ENCODE data around the gene CNTLN.
"Not testable (repeated sequence)": the region's sequence is repeated elsewhere in the genome, so short reads cannot be mapped to it uniquely, and the experiment has no call there.

Gene CNTLN

DNA sequence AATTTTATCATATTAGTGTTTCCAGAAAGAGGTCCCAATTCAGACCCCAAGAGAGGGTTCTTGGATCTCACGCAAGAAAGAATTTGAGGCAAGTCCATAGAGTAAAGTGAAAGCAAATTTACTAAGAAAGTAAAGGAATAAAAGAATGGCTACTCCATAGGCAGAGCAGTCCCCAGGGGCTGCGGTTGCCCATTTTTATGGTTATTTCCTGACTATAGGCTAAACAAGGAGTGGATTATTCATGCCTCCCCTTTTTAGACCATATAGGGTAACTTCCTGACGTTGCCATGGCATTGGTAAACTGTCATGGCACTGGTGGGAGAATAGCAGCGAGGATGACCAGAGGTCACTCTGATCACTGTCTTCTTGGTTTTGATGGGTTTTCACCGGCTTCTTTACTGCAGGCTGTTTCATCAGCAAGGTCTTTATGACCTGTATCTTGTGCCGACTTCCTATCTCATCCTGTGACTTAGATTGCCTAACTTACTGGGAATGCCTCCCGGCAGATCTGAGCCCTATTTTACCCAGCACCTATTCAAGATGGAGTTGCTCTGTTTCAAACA, 262.4 kb downstream of the CNTLN start:
- not testable (repeated sequence) for H3K36me3 ChIP-seq (ENCODE audit: control insufficient read depth in 2 of 2, insufficient read depth in 2 of 2, low read length in 2 of 2); H3K27ac ChIP-seq (ENCODE audit: low read depth in 2 of 2, low read length in 2 of 2); H3K4me1 ChIP-seq (ENCODE audit: control insufficient read depth in 2 of 2, insufficient read depth in 2 of 2, low read length in 2 of 2); H3K9me3 ChIP-seq (ENCODE audit: control insufficient read depth in 2 of 2, low read length in 2 of 2); H3K4me3 ChIP-seq (ENCODE audit: low read length in 2 of 2); H3K27me3 ChIP-seq (ENCODE audit: control insufficient read depth in 2 of 2, insufficient read depth in 2 of 2, low read length in 2 of 2); H3K9ac ChIP-seq (ENCODE audit: low read depth in 1 of 2, low read length in 2 of 2)

DNA sequence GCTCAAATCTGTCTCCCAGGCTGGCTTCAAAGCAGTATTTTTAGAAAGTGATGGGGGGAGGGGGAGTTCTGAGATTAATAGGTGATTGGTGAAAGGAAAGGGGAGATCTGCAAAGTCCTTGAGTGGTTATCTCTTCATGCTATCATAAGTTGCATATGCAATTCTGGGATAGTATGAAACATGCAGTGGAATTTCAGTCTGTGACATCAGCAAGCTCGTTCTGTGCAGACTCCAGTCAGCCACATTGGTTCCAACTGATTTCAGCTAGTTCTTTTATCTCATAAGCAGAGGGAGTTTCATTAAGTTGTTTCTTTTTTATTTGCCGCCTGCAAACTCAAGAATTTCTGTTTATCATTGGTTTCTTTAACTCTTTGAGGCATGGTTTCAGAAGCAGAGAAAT, 263.5 kb downstream of the CNTLN start:
- Histone ChIP-seq H3K27me3 (ENCODE audit: control insufficient read depth in 2 of 2, insufficient read depth in 2 of 2, low read length in 2 of 2) (no peaks in the 10 kb centered on the region), H3K36me3 (ENCODE audit: control insufficient read depth in 2 of 2, insufficient read depth in 2 of 2, low read length in 2 of 2) (no peaks in the 10 kb centered on the region), H3K9me3 (ENCODE audit: control insufficient read depth in 2 of 2, low read length in 2 of 2) (no peaks in the 10 kb centered on the region), H3K9ac (ENCODE audit: low read depth in 1 of 2, low read length in 2 of 2) (no peak overlapping the region), H3K27ac (ENCODE audit: low read depth in 2 of 2, low read length in 2 of 2) (no peak overlapping the region), H3K4me3 (ENCODE audit: low read length in 2 of 2) (no peak overlapping the region), H3K4me1 (ENCODE audit: control insufficient read depth in 2 of 2, insufficient read depth in 2 of 2, low read length in 2 of 2) (no peaks in the 10 kb centered on the region)

DNA sequence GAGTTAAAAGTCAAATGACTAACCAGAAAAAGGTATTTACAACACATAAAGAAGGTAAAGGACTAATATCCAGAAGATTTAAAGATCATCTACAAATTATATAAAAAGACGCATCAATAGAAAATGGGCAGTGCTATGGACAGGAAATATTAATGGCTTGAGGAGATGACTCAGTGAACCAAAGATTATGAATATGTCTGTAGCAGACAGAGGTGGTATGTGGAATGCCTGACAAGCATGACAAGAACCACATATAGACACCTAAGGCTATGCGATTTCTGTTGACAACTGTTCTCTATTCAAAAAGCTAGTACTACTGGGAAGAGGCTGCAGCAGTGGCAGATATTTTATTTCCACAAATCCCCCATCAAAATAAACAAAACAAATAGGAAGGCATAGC, 267.0 kb downstream of the CNTLN start:
- no peaks in the 10 kb centered on the region for H3K36me3 ChIP-seq (ENCODE audit: control insufficient read depth in 2 of 2, insufficient read depth in 2 of 2, low read length in 2 of 2)
- H3K27me3 ChIP-seq (ENCODE audit: control insufficient read depth in 2 of 2, insufficient read depth in 2 of 2, low read length in 2 of 2) = no peaks in the 10 kb centered on the region
- no peaks in the 10 kb centered on the region for H3K9me3 ChIP-seq (ENCODE audit: control insufficient read depth in 2 of 2, low read length in 2 of 2)
- H3K9ac ChIP-seq (ENCODE audit: low read depth in 1 of 2, low read length in 2 of 2) = no peak overlapping the region
- H3K4me3 ChIP-seq (ENCODE audit: low read length in 2 of 2) = no peak overlapping the region
- H3K4me1 ChIP-seq (ENCODE audit: control insufficient read depth in 2 of 2, insufficient read depth in 2 of 2, low read length in 2 of 2) = no peaks in the 10 kb centered on the region
- H3K27ac ChIP-seq (ENCODE audit: low read depth in 2 of 2, low read length in 2 of 2) = no peak overlapping the region

DNA sequence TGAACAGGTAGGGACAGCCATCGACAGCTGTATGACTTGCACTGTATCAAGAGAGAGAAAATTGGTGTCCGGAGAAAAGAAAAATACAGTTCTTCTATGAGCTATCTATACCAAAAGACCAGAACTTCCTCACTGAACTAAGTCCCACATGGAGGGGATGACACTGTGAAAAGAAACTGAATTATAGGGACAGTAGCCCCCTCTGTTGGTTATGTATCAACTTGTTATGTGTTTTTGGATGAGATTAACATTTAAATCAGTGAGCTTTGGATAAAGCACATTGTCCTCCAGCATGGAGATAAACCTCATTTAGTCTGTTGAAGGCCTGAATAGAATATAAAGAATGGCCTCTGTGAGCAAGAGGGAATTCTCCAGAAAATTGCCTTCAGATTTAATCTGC, 267.5 kb downstream of the CNTLN start:
- Histone ChIP-seq H3K9ac (ENCODE audit: low read depth in 1 of 2, low read length in 2 of 2) (no peak overlapping the region), H3K36me3 (ENCODE audit: control insufficient read depth in 2 of 2, insufficient read depth in 2 of 2, low read length in 2 of 2) (no peaks in the 10 kb centered on the region), H3K4me3 (ENCODE audit: low read length in 2 of 2) (no peak overlapping the region), H3K9me3 (ENCODE audit: control insufficient read depth in 2 of 2, low read length in 2 of 2) (no peaks in the 10 kb centered on the region), H3K27ac (ENCODE audit: low read depth in 2 of 2, low read length in 2 of 2) (no peak overlapping the region), H3K27me3 (ENCODE audit: control insufficient read depth in 2 of 2, insufficient read depth in 2 of 2, low read length in 2 of 2) (no peaks in the 10 kb centered on the region), H3K4me1 (ENCODE audit: control insufficient read depth in 2 of 2, insufficient read depth in 2 of 2, low read length in 2 of 2) (no peaks in the 10 kb centered on the region)

DNA sequence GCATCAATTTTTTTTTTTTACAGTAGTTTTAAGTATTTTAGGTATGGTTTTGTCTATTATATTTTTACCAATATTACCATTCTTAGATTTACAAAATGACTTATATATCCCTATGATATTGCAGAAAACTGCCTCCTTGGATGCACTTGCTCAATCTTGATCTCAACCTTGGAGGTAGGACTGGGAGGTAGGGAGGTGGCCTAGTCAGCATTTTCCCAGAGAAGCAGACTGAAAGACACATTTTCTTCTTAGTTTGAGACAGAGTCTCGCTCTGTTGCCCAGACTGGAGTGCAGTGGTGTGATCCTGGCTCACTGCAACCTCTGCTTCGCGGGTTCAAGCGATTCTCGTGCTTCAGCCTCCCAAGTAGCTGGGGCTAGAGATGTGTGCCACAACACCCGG, 268.7 kb downstream of the CNTLN start:
- Histone ChIP-seq H3K27ac (ENCODE audit: low read depth in 2 of 2, low read length in 2 of 2) (no peak overlapping the region), H3K36me3 (ENCODE audit: control insufficient read depth in 2 of 2, insufficient read depth in 2 of 2, low read length in 2 of 2) (no peaks in the 10 kb centered on the region), H3K27me3 (ENCODE audit: control insufficient read depth in 2 of 2, insufficient read depth in 2 of 2, low read length in 2 of 2) (no peaks in the 10 kb centered on the region), H3K9ac (ENCODE audit: low read depth in 1 of 2, low read length in 2 of 2) (no peak overlapping the region), H3K9me3 (ENCODE audit: control insufficient read depth in 2 of 2, low read length in 2 of 2) (no peaks in the 10 kb centered on the region), H3K4me1 (ENCODE audit: control insufficient read depth in 2 of 2, insufficient read depth in 2 of 2, low read length in 2 of 2) (no peaks in the 10 kb centered on the region), H3K4me3 (ENCODE audit: low read length in 2 of 2) (no peak overlapping the region)

DNA sequence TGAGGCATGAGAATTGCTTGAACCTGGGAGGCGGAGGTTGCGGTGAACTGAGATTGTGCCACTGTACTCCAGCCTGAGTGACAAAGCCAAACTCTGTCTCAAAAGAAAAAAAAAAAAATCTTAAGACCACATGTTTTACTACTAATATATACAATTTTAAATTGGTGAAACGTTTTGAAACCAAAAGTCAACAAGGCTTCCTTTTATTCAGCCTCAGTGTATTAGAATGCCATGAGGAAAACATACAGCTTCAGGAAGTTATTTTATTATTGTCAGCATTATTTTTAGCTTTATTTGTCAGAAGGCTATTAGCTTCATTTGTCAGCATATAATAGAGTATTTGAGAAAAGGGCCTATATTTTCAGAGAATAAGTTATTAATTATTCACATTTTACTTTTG, 280.1 kb downstream of the CNTLN start:
- H3K27ac ChIP-seq (ENCODE audit: low read depth in 2 of 2, low read length in 2 of 2) = no peak overlapping the region
- H3K27me3 ChIP-seq (ENCODE audit: control insufficient read depth in 2 of 2, insufficient read depth in 2 of 2, low read length in 2 of 2) = no peaks in the 10 kb centered on the region
- no peaks in the 10 kb centered on the region for H3K4me1 ChIP-seq (ENCODE audit: control insufficient read depth in 2 of 2, insufficient read depth in 2 of 2, low read length in 2 of 2)

DNA sequence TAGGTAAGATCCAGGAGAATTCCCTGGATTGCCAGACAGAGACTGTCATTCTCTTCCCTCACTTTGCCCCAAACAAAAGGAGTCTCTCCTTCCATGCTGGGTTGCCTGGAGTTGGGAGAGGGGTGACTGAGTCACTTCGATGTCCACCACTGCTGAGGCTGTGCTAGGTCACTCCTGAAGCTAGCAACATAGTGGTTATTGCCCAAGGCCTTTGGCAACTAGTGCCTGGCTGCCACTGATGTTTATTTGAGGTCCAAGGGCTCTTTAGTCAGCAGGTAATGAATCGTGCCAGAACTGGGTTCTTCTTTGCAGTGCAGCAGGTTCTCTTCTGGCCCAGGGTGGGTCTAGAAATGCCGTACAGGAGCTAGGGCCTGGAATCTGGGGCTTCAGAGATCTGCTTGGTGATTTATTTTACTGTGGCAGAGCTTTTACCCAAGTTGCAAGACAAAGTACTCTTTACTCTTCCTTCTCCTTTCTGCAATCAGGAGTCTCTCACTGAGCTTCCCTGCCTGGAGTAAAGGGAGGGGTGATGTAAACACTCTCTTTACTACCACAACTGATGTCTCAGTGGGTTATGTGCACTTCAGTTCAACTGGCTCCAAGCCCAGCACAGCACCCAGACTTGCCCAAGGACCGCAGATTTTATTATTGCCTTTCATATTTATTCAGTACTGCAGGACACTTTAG, 288.3 kb downstream of the CNTLN start:
- Histone ChIP-seq H3K4me3 (ENCODE audit: low read length in 2 of 2) (no peak overlapping the region), H3K9me3 (ENCODE audit: control insufficient read depth in 2 of 2, low read length in 2 of 2) (no peaks in the 10 kb centered on the region), H3K4me1 (ENCODE audit: control insufficient read depth in 2 of 2, insufficient read depth in 2 of 2, low read length in 2 of 2) (peaks cover 0 to 5% of the 10 kb centered on the region in 2 donors), H3K36me3 (ENCODE audit: control insufficient read depth in 2 of 2, insufficient read depth in 2 of 2, low read length in 2 of 2) (no peaks in the 10 kb centered on the region), H3K27ac (ENCODE audit: low read depth in 2 of 2, low read length in 2 of 2) (no peak overlapping the region), H3K27me3 (ENCODE audit: control insufficient read depth in 2 of 2, insufficient read depth in 2 of 2, low read length in 2 of 2) (no peaks in the 10 kb centered on the region), H3K9ac (ENCODE audit: low read depth in 1 of 2, low read length in 2 of 2) (no peak overlapping the region)

More for the DNA sequence above, 280.1 kb downstream of the CNTLN start:
- Histone ChIP-seq H3K4me3 (ENCODE audit: low read length in 2 of 2) (no peak overlapping the region), H3K9ac (ENCODE audit: low read depth in 1 of 2, low read length in 2 of 2) (no peak overlapping the region), H3K9me3 (ENCODE audit: control insufficient read depth in 2 of 2, low read length in 2 of 2) (no peaks in the 10 kb centered on the region), H3K36me3 (ENCODE audit: control insufficient read depth in 2 of 2, insufficient read depth in 2 of 2, low read length in 2 of 2) (no peaks in the 10 kb centered on the region)

DNA sequence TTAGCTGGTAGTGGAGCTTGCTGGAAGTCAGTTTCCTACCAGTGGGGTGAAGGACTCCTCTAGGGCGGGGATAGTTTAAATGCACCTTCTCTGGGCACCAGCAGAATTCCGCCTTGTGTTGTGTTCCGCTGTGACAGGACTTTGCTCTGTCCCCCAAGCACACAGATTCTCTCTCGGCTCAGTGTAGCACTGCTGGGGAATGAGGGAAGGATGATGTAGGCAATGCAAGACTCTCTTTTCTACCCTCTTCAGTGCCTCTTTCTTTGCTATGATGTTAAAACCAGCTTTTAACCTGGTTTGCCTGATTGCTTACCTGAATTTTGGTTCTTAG, 288.8 kb downstream of the CNTLN start:
- H3K27me3 ChIP-seq (ENCODE audit: control insufficient read depth in 2 of 2, insufficient read depth in 2 of 2, low read length in 2 of 2) = no peaks in the 10 kb centered on the region
- no peaks in the 10 kb centered on the region for H3K36me3 ChIP-seq (ENCODE audit: control insufficient read depth in 2 of 2, insufficient read depth in 2 of 2, low read length in 2 of 2)
- peaks cover 0 to 5% of the 10 kb centered on the region in 2 donors for H3K4me1 ChIP-seq (ENCODE audit: control insufficient read depth in 2 of 2, insufficient read depth in 2 of 2, low read length in 2 of 2)
- H3K9me3 ChIP-seq (ENCODE audit: control insufficient read depth in 2 of 2, low read length in 2 of 2) = no peaks in the 10 kb centered on the region
- H3K4me3 ChIP-seq (ENCODE audit: low read length in 2 of 2) = no peak overlapping the region
- no peak overlapping the region for H3K27ac ChIP-seq (ENCODE audit: low read depth in 2 of 2, low read length in 2 of 2)
- no peak overlapping the region for H3K9ac ChIP-seq (ENCODE audit: low read depth in 1 of 2, low read length in 2 of 2)

DNA sequence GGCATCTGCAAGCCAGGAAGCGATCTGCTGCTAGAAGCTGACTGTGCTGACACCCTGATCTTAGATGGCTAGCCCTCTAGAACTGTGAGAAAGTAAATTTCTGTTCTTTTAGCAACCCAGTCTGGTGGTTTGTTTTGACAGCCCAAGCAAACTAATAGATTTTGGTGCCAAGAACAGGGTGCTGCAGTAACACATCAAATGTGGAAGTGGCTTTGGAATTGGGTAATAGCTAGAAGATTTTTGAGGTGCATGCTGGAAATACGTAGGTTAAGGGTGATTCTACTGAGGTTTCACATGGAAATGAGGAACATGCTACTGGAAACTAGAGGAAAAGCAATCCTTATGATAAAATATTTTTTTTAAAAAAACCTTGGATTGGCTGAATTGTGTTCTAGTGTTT, 290.5 kb downstream of the CNTLN start:
- H3K4me1 ChIP-seq (ENCODE audit: control insufficient read depth in 2 of 2, insufficient read depth in 2 of 2, low read length in 2 of 2) = peaks cover 0 to 5% of the 10 kb centered on the region in 2 donors
- no peak overlapping the region for H3K9ac ChIP-seq (ENCODE audit: low read depth in 1 of 2, low read length in 2 of 2)
- H3K9me3 ChIP-seq (ENCODE audit: control insufficient read depth in 2 of 2, low read length in 2 of 2) = no peaks in the 10 kb centered on the region
- no peaks in the 10 kb centered on the region for H3K27me3 ChIP-seq (ENCODE audit: control insufficient read depth in 2 of 2, insufficient read depth in 2 of 2, low read length in 2 of 2)
- no peak overlapping the region for H3K4me3 ChIP-seq (ENCODE audit: low read length in 2 of 2)
- no peaks in the 10 kb centered on the region for H3K36me3 ChIP-seq (ENCODE audit: control insufficient read depth in 2 of 2, insufficient read depth in 2 of 2, low read length in 2 of 2)
- H3K27ac ChIP-seq (ENCODE audit: low read depth in 2 of 2, low read length in 2 of 2) = no peak overlapping the region

DNA sequence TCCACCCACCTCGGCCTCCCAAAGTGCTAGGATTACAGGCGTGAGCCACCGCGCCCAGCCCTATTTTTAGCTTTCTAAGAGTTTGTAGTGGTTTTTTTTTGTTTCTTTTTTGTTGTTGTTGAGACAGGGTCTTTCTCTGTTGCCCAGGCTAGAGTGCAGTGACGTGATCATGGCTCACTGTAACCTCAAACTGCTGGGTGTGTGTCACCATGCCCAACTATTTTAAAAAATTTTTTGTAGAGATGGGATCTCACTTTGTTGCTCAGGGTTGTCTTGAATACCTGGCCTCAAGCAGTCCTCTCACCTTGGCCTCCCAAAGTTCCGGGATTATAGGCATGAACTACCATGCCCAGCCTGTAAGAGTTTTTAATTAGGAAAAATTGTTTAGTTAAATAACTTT, 298.7 kb downstream of the CNTLN start:
- Histone ChIP-seq H3K9ac (ENCODE audit: low read depth in 1 of 2, low read length in 2 of 2) (no peak overlapping the region), H3K4me1 (ENCODE audit: control insufficient read depth in 2 of 2, insufficient read depth in 2 of 2, low read length in 2 of 2) (no peaks in the 10 kb centered on the region), H3K27ac (ENCODE audit: low read depth in 2 of 2, low read length in 2 of 2) (no peak overlapping the region)

More for the DNA sequence above, 298.7 kb downstream of the CNTLN start:
- H3K27me3 ChIP-seq (ENCODE audit: control insufficient read depth in 2 of 2, insufficient read depth in 2 of 2, low read length in 2 of 2) = no peaks in the 10 kb centered on the region
- H3K36me3 ChIP-seq (ENCODE audit: control insufficient read depth in 2 of 2, insufficient read depth in 2 of 2, low read length in 2 of 2) = no peaks in the 10 kb centered on the region
- no peak overlapping the region for H3K4me3 ChIP-seq (ENCODE audit: low read length in 2 of 2)
- no peaks in the 10 kb centered on the region for H3K9me3 ChIP-seq (ENCODE audit: control insufficient read depth in 2 of 2, low read length in 2 of 2)
